WTC11 (cell line): ENCODE data around the gene ITPR2. TPM values are rescaled to one million over a fixed set of nuclear protein-coding genes. Genes with fewer than 3 reads are reported as not detected.

Experiments
- ATAC-seq: fragments of 200-7000 bp; cut with Tn5 transposase; 2 replicates; pipeline ENCODE4 v1.10.0; 2021; ENCODE audit warnings: mild to moderate bottlenecking, moderate library complexity
- CTCF ChIA-PET: fragments of 300-600 bp; sonication (Branson Sonifier 250); formaldehyde crosslinking; loops from one replicate; lab custom pipeline; 2021; ENCODE audit warnings: antibody characterized with exemption; lab: Charles Lee
- POLR2A ChIA-PET: fragments of 350-600 bp; sonication (Branson Sonifier 250); formaldehyde crosslinking; loops from one replicate; lab custom pipeline; 2021; ENCODE audit warnings: antibody characterized with exemption; lab: Charles Lee
- DNase-seq: peaks from one replicate; pipeline ENCODE4 v3.0.0; 2021; ENCODE audit warnings: low spot score
- H3K27ac Mint-ChIP-seq: 2 replicates; pipeline ENCODE4 v1.8.0; 2021; ENCODE audit warnings: mixed read lengths
- H3K27me3 Mint-ChIP-seq: 2 replicates; pipeline ENCODE4 v1.8.0; 2021; ENCODE audit warnings: low read depth, mild to moderate bottlenecking, moderate library complexity, mixed read lengths
- H3K36me3 Mint-ChIP-seq: 2 replicates; pipeline ENCODE4 v1.8.0; 2021; ENCODE audit warnings: mixed read lengths
- H3K4me1 Mint-ChIP-seq: 2 replicates; pipeline ENCODE4 v1.8.0; 2022; ENCODE audit warnings: mixed read lengths
- H3K4me3 Mint-ChIP-seq: 2 replicates; pipeline ENCODE4 v1.8.0; 2021; ENCODE audit warnings: mild to moderate bottlenecking, moderate library complexity, mixed read lengths
- H3K9me3 Mint-ChIP-seq: 2 replicates; pipeline ENCODE4 v1.8.0; 2021; ENCODE audit warnings: mixed read lengths
- CBFB ChIP-seq: sonication (generic); formaldehyde crosslinking; IDR thresholded peaks from 2 replicates; pipeline ENCODE4 v1.8.1; 2022; ENCODE audit warnings: mild to moderate bottlenecking, low read depth, missing genetic modification reagents
- CREB1 ChIP-seq: sonication (generic); formaldehyde crosslinking; IDR thresholded peaks from 2 replicates; pipeline ENCODE4 v1.8.0; 2023; ENCODE audit warnings: mild to moderate bottlenecking, missing genetic modification reagents
- E2F4 ChIP-seq: sonication (generic); formaldehyde crosslinking; IDR thresholded peaks from 2 replicates; pipeline ENCODE4 v1.8.1; 2022; ENCODE audit warnings: low read depth, mild to moderate bottlenecking, moderate library complexity, missing genetic modification reagents, borderline replicate concordance
- ELF4 ChIP-seq: sonication (generic); formaldehyde crosslinking; IDR thresholded peaks from 2 replicates; pipeline ENCODE4 v1.8.1; 2022; ENCODE audit warnings: low read depth, mild to moderate bottlenecking, moderate library complexity, missing genetic modification reagents
- EMX1 ChIP-seq: fragments of 250-450 bp; sonication (Bioruptor Pico); IDR thresholded peaks from 2 replicates; pipeline ENCODE4 v1.8.0; 2021; ENCODE audit warnings: mild to moderate bottlenecking
- ESRRA ChIP-seq: sonication (generic); formaldehyde crosslinking; IDR thresholded peaks from 2 replicates; pipeline ENCODE4 v1.8.1; 2022; ENCODE audit warnings: mild to moderate bottlenecking, missing genetic modification reagents, borderline replicate concordance
- GRHL2 ChIP-seq: fragments of 250-450 bp; sonication (Bioruptor Pico); IDR thresholded peaks from 2 replicates; pipeline ENCODE4 v1.8.0; 2022; ENCODE audit warnings: mild to moderate bottlenecking, moderate library complexity; ENCODE audit not compliant: insufficient replicate concordance, severe bottlenecking
- GTF2I ChIP-seq: fragments of 250-450 bp; sonication (Bioruptor Pico); conservative IDR thresholded peaks from 2 replicates; pipeline ENCODE4 v1.4.0; 2021; ENCODE audit warnings: mild to moderate bottlenecking
- JUN ChIP-seq: sonication (generic); formaldehyde crosslinking; IDR thresholded peaks from 2 replicates; pipeline ENCODE4 v1.8.0; 2023; ENCODE audit warnings: mild to moderate bottlenecking, missing genetic modification reagents
- MLX ChIP-seq: sonication (generic); formaldehyde crosslinking; IDR thresholded peaks from 2 replicates; pipeline ENCODE4 v1.8.1; 2023; ENCODE audit warnings: mild to moderate bottlenecking, missing genetic modification reagents, moderate library complexity
- NFATC4 ChIP-seq: fragments of 250-450 bp; sonication (Bioruptor Pico); IDR thresholded peaks from 2 replicates; pipeline ENCODE4 v1.9.0; 2021; ENCODE audit warnings: mild to moderate bottlenecking
- PRRX2 ChIP-seq: fragments of 250-450 bp; sonication (Bioruptor Pico); IDR thresholded peaks from 2 replicates; pipeline ENCODE4 v1.8.0; 2021; ENCODE audit warnings: mild to moderate bottlenecking
- RELA ChIP-seq: sonication (generic); formaldehyde crosslinking; IDR thresholded peaks from 2 replicates; pipeline ENCODE4 v1.8.1; 2022; ENCODE audit warnings: missing genetic modification reagents, mild to moderate bottlenecking, borderline replicate concordance
- SOX15 ChIP-seq: fragments of 250-450 bp; sonication (Bioruptor Pico); IDR thresholded peaks from 2 replicates; pipeline ENCODE4 v1.9.0; 2021; ENCODE audit warnings: mild to moderate bottlenecking
- SP1 ChIP-seq: sonication (generic); formaldehyde crosslinking; conservative IDR thresholded peaks from 2 replicates; pipeline ENCODE4 v1.8.1; 2022; ENCODE audit warnings: missing genetic modification reagents
- ZBTB21 ChIP-seq: sonication (generic); formaldehyde crosslinking; IDR thresholded peaks from 2 replicates; pipeline ENCODE4 v1.8.1; 2023; ENCODE audit warnings: mild to moderate bottlenecking, missing genetic modification reagents, borderline replicate concordance
- ZNF138 ChIP-seq: sonication (generic); formaldehyde crosslinking; conservative IDR thresholded peaks from 2 replicates; pipeline ENCODE4 v1.8.1; 2022; ENCODE audit warnings: mild to moderate bottlenecking, moderate library complexity, missing genetic modification reagents
- ZNF317 ChIP-seq: sonication (generic); formaldehyde crosslinking; IDR thresholded peaks from 2 replicates; pipeline ENCODE4 v1.8.1; 2023; ENCODE audit warnings: low read depth, mild to moderate bottlenecking, moderate library complexity, missing genetic modification reagents, borderline replicate concordance
- ZNF425 ChIP-seq: fragments of 250-450 bp; sonication (Bioruptor Pico); conservative IDR thresholded peaks from 2 replicates; pipeline ENCODE4 v1.9.0; 2021; ENCODE audit warnings: mild to moderate bottlenecking
- total RNA-seq: library from RNA; stranded (reverse); gene quantifications from 3 replicates; pipeline ENCODE4 v1.2.3, GENCODE V29; 2021

Gene ITPR2
- total RNA-seq, 1 experiment from 2014 or later = 50.7 TPM

- no peak for TF ChIP-seq MLX (CRISPR knock-in tag)
- no peak for TF ChIP-seq ZNF425 (CRISPR knock-in tag)
- no peak for TF ChIP-seq JUN
- no peak for TF ChIP-seq ELF4 (CRISPR knock-in tag)
- no peak for TF ChIP-seq NFATC4 (CRISPR knock-in tag)
- no peak for TF ChIP-seq ESRRA (CRISPR knock-in tag)
- TF ChIP-seq SOX15 (CRISPR knock-in tag) = no peak
- TF ChIP-seq E2F4 = no peak
- TF ChIP-seq GTF2I (CRISPR knock-in tag) = no peak
- no peak for TF ChIP-seq GRHL2 (CRISPR knock-in tag)
- no peak for TF ChIP-seq CREB1 (CRISPR knock-in tag)
- no peak for TF ChIP-seq ZNF138
- no peak for TF ChIP-seq ZNF317 (CRISPR knock-in tag)
- CTCF ChIA-PET = interaction anchor here (0.6 to 2.1 kb wide), 8 partner anchors 18 to 573 kb away, joined by 3 to 8 read pairs (median 4); partner anchors contain the start of genes ITPR2 and TM7SF3
Measured at GRCh38 chr12:26719852-26720251, 113.1 kb downstream of the ITPR2 start.

GRCh38 chr12:26717757-26718156 lies 115.2 kb downstream of the ITPR2 start:
- Mint-ChIP-seq H3K4me1 (peaks cover 7% of the 10 kb centered on the region), H3K36me3 (peaks cover 12% of the 10 kb centered on the region), H3K27ac (no peak overlapping the region), H3K9me3 (no peaks in the 10 kb centered on the region), H3K27me3 (no peaks in the 10 kb centered on the region), H3K4me3 (no peak overlapping the region)
- ATAC-seq (no peak), DNase-seq (no peak)
- TF ChIP-seq PRRX2 = no peak
- TF ChIP-seq ZNF425 (CRISPR knock-in tag) = no peak
- no peak for TF ChIP-seq RELA (CRISPR knock-in tag)
- TF ChIP-seq EMX1 (CRISPR knock-in tag) = no peak
- no peak for TF ChIP-seq MLX (CRISPR knock-in tag)
- no peak for TF ChIP-seq ZBTB21 (CRISPR knock-in tag)
- no peak for TF ChIP-seq CBFB (CRISPR knock-in tag)
- TF ChIP-seq SP1 = no peak
- TF ChIP-seq CREB1 (CRISPR knock-in tag) = no peak
- ChIA-PET POLR2A (no interaction called here), CTCF (no interaction called here)

More at GRCh38 chr12:26719852-26720251, 113.1 kb downstream of the ITPR2 start:
- ATAC-seq = no peak
- H3K9me3 Mint-ChIP-seq = no peaks in the 10 kb centered on the region
- peaks cover 15% of the 10 kb centered on the region for H3K36me3 Mint-ChIP-seq
- no peak for DNase-seq
- no peaks in the 10 kb centered on the region for H3K27me3 Mint-ChIP-seq
- no peak overlapping the region for H3K27ac Mint-ChIP-seq
- H3K4me1 Mint-ChIP-seq = peaks cover 9% of the 10 kb centered on the region
- H3K4me3 Mint-ChIP-seq = no peak overlapping the region
- POLR2A ChIA-PET = no interaction called here
